ENCODE data around the gene NUDT14. TPM values are rescaled to one million over a fixed set of nuclear protein-coding genes. Genes with fewer than 3 reads are reported as not detected.

Gene NUDT14
- polyA plus RNA-seq, 6 donors from 2014 or later, result 4.4 to 20.6 (median 9.1) TPM

DNA sequence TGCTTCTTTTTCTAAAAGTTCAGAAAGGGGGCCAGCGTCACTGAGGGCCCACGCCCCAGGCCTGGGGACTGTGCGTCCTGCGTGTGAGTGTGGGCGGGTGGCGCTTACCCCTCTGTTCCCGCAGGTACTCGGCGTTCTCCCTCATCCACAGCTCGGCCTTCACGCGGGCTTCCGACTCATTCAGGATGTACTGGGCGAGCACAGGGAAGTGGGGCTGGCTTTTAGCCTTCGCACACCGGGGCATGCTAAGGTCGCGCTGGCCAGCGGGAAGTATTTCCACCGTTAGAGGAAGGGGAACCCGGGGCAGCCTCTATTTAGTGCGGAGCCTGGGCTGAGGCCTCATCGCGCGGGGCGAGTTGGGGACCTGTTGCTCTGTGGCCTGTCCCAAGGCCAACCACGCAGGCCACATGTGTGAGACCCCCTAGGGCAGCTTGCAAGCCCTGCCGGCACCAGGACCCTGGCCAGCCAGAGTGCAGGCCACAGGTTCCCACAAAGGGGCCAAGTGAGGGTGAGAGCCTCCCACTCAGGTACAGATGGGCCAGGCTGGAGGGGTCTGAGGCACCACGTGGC lies 38.0 kb upstream of the NUDT14 start:
- Mint-ChIP-seq H3K27me3 (no peaks in the 10 kb centered on the region), H3K4me3 (no peak overlapping the region), H3K4me1 (peaks cover 2 to 8% (median 6%) of the 10 kb centered on the region in 3 donors), H3K9me3 (no peaks in the 10 kb centered on the region), H3K27ac (no peak overlapping the region), H3K36me3 (peaks cover 17 to 19% of the 10 kb centered on the region in 2 donors)
- ATAC-seq (ENCODE audit: low read depth in 2 of 2) (no peak), DNase-seq (no peak)

- H3K4me3 Mint-ChIP-seq, result no peak overlapping the region
- H3K4me1 Mint-ChIP-seq, result peaks cover 2 to 8% (median 6%) of the 10 kb centered on the region in 3 donors
These were observed 37.5 kb upstream of the NUDT14 start for GRCh38 chr14:105218611-105219010.

GRCh38 chr14:105217774-105218173 lies 36.7 kb upstream of the NUDT14 start:
- peaks cover 7 to 19% of the 10 kb centered on the region in 2 donors for H3K36me3 Mint-ChIP-seq
- ATAC-seq (ENCODE audit: low read depth in 2 of 2) (no peak), DNase-seq (no peak)
- no peak overlapping the region for H3K4me3 Mint-ChIP-seq
- no peaks in the 10 kb centered on the region for H3K9me3 Mint-ChIP-seq
- H3K4me1 Mint-ChIP-seq, result peaks cover 2 to 8% (median 6%) of the 10 kb centered on the region in 3 donors
- no peak overlapping the region for H3K27ac Mint-ChIP-seq
- H3K27me3 Mint-ChIP-seq, result no peaks in the 10 kb centered on the region

More at GRCh38 chr14:105218611-105219010, 37.5 kb upstream of the NUDT14 start:
- DNase-seq, result no peak
- no peaks in the 10 kb centered on the region for H3K9me3 Mint-ChIP-seq
- H3K27me3 Mint-ChIP-seq, result no peaks in the 10 kb centered on the region
- H3K36me3 Mint-ChIP-seq, result peaks cover 14 to 19% of the 10 kb centered on the region in 2 donors
- ATAC-seq (ENCODE audit: low read depth in 2 of 2), result no peak
- H3K27ac Mint-ChIP-seq, result no peak overlapping the region

GRCh38 chr14:105216490-105217247 lies 35.6 kb upstream of the NUDT14 start:
- H3K9me3 Mint-ChIP-seq, result no peaks in the 10 kb centered on the region
- H3K36me3 Mint-ChIP-seq, result peaks cover 0 to 12% of the 10 kb centered on the region in 2 donors

DNA sequence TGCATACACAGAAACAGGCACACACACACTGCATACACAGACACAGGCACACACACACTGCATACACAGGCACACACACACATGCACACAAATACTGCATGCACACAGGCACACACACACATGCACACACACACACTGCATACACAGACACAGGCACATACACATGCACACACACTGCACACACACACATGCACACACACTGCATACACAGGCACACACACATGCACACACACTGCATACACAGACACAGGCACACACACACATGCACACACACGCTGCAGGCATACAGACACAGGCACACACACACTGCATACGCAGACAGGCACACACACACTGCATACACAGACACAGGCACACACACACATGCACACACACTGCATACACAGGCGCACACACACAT lies 34.5 kb upstream of the NUDT14 start:
- Mint-ChIP-seq H3K4me1 (peaks cover 2 to 8% (median 6%) of the 10 kb centered on the region in 3 donors), H3K36me3 (peaks cover 0 to 12% of the 10 kb centered on the region in 2 donors), H3K9me3 (no peaks in the 10 kb centered on the region), H3K27me3 (no peaks in the 10 kb centered on the region), H3K27ac (peak overlapping the region in 1 of 6 donors; percentile 4), H3K4me3 (no peak overlapping the region)
- no peak for DNase-seq
- ATAC-seq (ENCODE audit: low read depth in 2 of 2), result no peak

More at GRCh38 chr14:105216490-105217247, 35.6 kb upstream of the NUDT14 start:
- Mint-ChIP-seq H3K27me3 (no peaks in the 10 kb centered on the region), H3K4me3 (no peak overlapping the region), H3K27ac (no peak overlapping the region), H3K4me1 (peaks cover 2 to 8% (median 6%) of the 10 kb centered on the region in 3 donors)
- DNase-seq (no peak), ATAC-seq (ENCODE audit: low read depth in 2 of 2) (no peak)

- DNase-seq (no peak), ATAC-seq (ENCODE audit: low read depth in 2 of 2) (no peak)
- Mint-ChIP-seq H3K27ac (no peak overlapping the region), H3K36me3 (peaks cover 0 to 12% of the 10 kb centered on the region in 2 donors), H3K9me3 (no peaks in the 10 kb centered on the region), H3K27me3 (no peaks in the 10 kb centered on the region), H3K4me3 (no peak overlapping the region), H3K4me1 (peaks cover 2 to 8% (median 6%) of the 10 kb centered on the region in 3 donors)
These were observed 33.3 kb upstream of the NUDT14 start for GRCh38 chr14:105214324-105214915.

GRCh38 chr14:105213361-105213760 lies 32.2 kb upstream of the NUDT14 start:
- Mint-ChIP-seq H3K4me1 (peaks cover 2 to 13% (median 6%) of the 10 kb centered on the region in 3 donors), H3K27ac (peak overlapping the region in 1 of 6 donors; percentile 59), H3K36me3 (peaks cover 0 to 3% of the 10 kb centered on the region in 2 donors), H3K4me3 (no peak overlapping the region), H3K27me3 (no peaks in the 10 kb centered on the region), H3K9me3 (no peaks in the 10 kb centered on the region)
- ATAC-seq (ENCODE audit: low read depth in 2 of 2) (no peak), DNase-seq (no peak)

GRCh38 chr14:105212541-105213300 lies 31.6 kb upstream of the NUDT14 start:
- Mint-ChIP-seq H3K36me3 (no peaks in the 10 kb centered on the region), H3K9me3 (no peaks in the 10 kb centered on the region)
- no peak for DNase-seq

GRCh38 chr14:105211758-105212089 lies 30.6 kb upstream of the NUDT14 start:
- DNase-seq, result no peak
- no peak for ATAC-seq (ENCODE audit: low read depth in 2 of 2)
- H3K4me3 Mint-ChIP-seq, result no peak overlapping the region
- H3K27me3 Mint-ChIP-seq, result no peaks in the 10 kb centered on the region
- H3K36me3 Mint-ChIP-seq, result no peaks in the 10 kb centered on the region
- no peak overlapping the region for H3K27ac Mint-ChIP-seq
- no peaks in the 10 kb centered on the region for H3K9me3 Mint-ChIP-seq
- H3K4me1 Mint-ChIP-seq, result peaks cover 2 to 13% (median 6%) of the 10 kb centered on the region in 3 donors

More at GRCh38 chr14:105212541-105213300, 31.6 kb upstream of the NUDT14 start:
- Mint-ChIP-seq H3K4me3 (no peak overlapping the region), H3K27me3 (no peaks in the 10 kb centered on the region), H3K27ac (peak overlapping the region in 2 of 6 donors; percentile 59 to 71), H3K4me1 (peaks cover 2 to 13% (median 6%) of the 10 kb centered on the region in 3 donors)
- no peak for ATAC-seq (ENCODE audit: low read depth in 2 of 2)

GRCh38 chr14:105211086-105211757 lies 30.1 kb upstream of the NUDT14 start:
- Mint-ChIP-seq H3K9me3 (no peaks in the 10 kb centered on the region), H3K27me3 (no peaks in the 10 kb centered on the region), H3K4me3 (peak overlapping the region in 1 of 8 donors; percentile 61), H3K27ac (no peak overlapping the region), H3K4me1 (peaks cover 2 to 13% (median 6%) of the 10 kb centered on the region in 3 donors), H3K36me3 (no peaks in the 10 kb centered on the region)
- DNase-seq, result no peak
- ATAC-seq (ENCODE audit: low read depth in 2 of 2), result no peak

DNA sequence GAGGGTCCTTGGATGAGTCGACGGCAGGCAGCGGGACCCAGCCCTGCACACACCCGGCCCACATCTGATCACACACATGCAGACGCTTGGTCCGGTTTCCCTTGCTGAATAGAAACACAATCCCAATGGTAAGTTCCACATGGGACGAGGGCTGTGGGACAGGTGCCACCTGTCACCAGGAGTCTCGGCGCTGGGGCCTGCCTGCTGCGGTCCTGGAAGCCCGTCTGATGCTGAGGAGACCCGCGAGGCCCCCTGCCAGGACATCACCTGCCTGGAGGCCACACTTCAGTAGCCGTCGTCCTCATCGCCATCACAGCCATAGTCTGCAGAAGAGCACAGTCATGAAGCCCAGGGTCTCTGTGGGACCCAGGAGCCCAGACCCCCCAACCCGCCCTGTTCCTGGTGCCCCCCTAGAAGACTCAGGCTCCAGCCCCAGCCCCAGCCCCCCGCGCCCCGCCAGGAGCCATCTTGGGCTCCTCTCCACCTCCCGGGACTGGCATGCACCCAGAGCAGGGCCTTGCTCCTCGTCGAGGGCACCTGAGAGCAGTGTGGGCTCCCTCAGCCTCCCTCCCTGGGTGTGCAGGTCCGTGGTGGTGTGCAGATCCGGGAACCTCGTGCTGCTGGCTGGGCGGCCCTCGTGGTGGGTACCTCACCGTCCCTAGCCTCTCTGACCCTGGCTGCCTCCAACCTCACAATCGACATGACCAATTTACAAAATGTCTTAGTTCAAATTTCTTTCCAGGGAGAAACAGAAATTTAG lies 29.3 kb upstream of the NUDT14 start:
- no peak overlapping the region for H3K27ac Mint-ChIP-seq
- DNase-seq (no peak), ATAC-seq (ENCODE audit: low read depth in 2 of 2) (no peak)
- no peak overlapping the region for H3K4me3 Mint-ChIP-seq
- no peaks in the 10 kb centered on the region for H3K9me3 Mint-ChIP-seq
- H3K27me3 Mint-ChIP-seq, result no peaks in the 10 kb centered on the region
- H3K36me3 Mint-ChIP-seq, result no peaks in the 10 kb centered on the region
- peaks cover 2 to 13% (median 6%) of the 10 kb centered on the region in 3 donors for H3K4me1 Mint-ChIP-seq

- H3K27ac Mint-ChIP-seq, result no peak overlapping the region
- no peaks in the 10 kb centered on the region for H3K27me3 Mint-ChIP-seq
- no peak for ATAC-seq (ENCODE audit: low read depth in 2 of 2)
- DNase-seq, result no peak
- no peaks in the 10 kb centered on the region for H3K9me3 Mint-ChIP-seq
- H3K36me3 Mint-ChIP-seq, result no peaks in the 10 kb centered on the region
- H3K4me1 Mint-ChIP-seq, result peaks cover 0 to 9% (median 4%) of the 10 kb centered on the region in 3 donors
- H3K4me3 Mint-ChIP-seq, result no peak overlapping the region
These were observed 28.5 kb upstream of the NUDT14 start for GRCh38 chr14:105209646-105210045.

Measured in naive B cell (primary cell).